MM.1S (cell line): ENCODE results near the gene ZMIZ1.

Source experiments
- DNase-seq: peaks from one replicate; pipeline ENCODE4 v3.0.0-alpha.2; 2015
- H2AFZ ChIP-seq: fragments of 300-600 bp; sonication (generic); 2 replicates; pipeline ENCODE4 v1.6.0; 2016; ENCODE audit warnings: antibody characterized with exemption, low read length
- H3F3A ChIP-seq: fragments of 300-600 bp; sonication (generic); 2 replicates; pipeline ENCODE4 v1.6.1; 2016; ENCODE audit warnings: mild to moderate bottlenecking, antibody characterized with exemption, low read length, moderate library complexity, mixed read lengths; ENCODE audit not compliant: insufficient read depth
- H3K27ac ChIP-seq: fragments of 300-600 bp; sonication (generic); 2 replicates; pipeline ENCODE4 v1.5.1; 2016; ENCODE audit warnings: mild to moderate bottlenecking, low read length
- H3K27me3 ChIP-seq: fragments of 300-600 bp; sonication (generic); replicated peaks from 2 replicates; pipeline ENCODE4 v1.6.0; 2016; ENCODE audit warnings: low read length; ENCODE audit not compliant: insufficient read depth
- H3K36me3 ChIP-seq: fragments of 300-600 bp; sonication (generic); replicated peaks from 2 replicates; pipeline ENCODE4 v1.6.1; 2016; ENCODE audit warnings: mild to moderate bottlenecking, low read length, mixed read lengths; ENCODE audit not compliant: insufficient read depth
- H3K4me1 ChIP-seq: fragments of 300-600 bp; sonication (generic); 2 replicates; pipeline ENCODE4 v1.6.1; 2016; ENCODE audit warnings: low read length, mixed read lengths
- H3K4me2 ChIP-seq: fragments of 300-600 bp; sonication (generic); 2 replicates; pipeline ENCODE4 v1.6.0; 2016; ENCODE audit warnings: low read depth, low read length
- H3K4me3 ChIP-seq: fragments of 300-600 bp; sonication (generic); 2 replicates; pipeline ENCODE4 v1.5.1; 2016; ENCODE audit warnings: low read length, mixed read lengths
- H3K79me2 ChIP-seq: fragments of 300-600 bp; sonication (generic); 2 replicates; pipeline ENCODE4 v1.6.1; 2016; ENCODE audit warnings: mixed run types, low read length, mixed read lengths
- H3K9ac ChIP-seq: fragments of 300-600 bp; sonication (generic); 2 replicates; pipeline ENCODE4 v1.6.1; 2016; ENCODE audit warnings: low read length, mixed read lengths
- H3K9me2 ChIP-seq: fragments of 300-600 bp; sonication (generic); replicated peaks from 2 replicates; pipeline ENCODE4 v1.6.1; 2016; ENCODE audit warnings: mild to moderate bottlenecking, low read length, mixed read lengths; ENCODE audit not compliant: insufficient read depth
- H3K9me3 ChIP-seq: fragments of 300-600 bp; sonication (generic); replicated peaks from 2 replicates; pipeline ENCODE4 v1.6.1; 2016; ENCODE audit warnings: mild to moderate bottlenecking, low read length, mixed read lengths; ENCODE audit not compliant: insufficient read depth
- H4K20me1 ChIP-seq: fragments of 300-600 bp; sonication (generic); 2 replicates; pipeline ENCODE4 v1.6.1; 2016; ENCODE audit warnings: mild to moderate bottlenecking, low read length, moderate library complexity, mixed read lengths; ENCODE audit not compliant: insufficient read depth
- EZH2 ChIP-seq: fragments of 300-600 bp; sonication (generic); optimal IDR thresholded peaks from 2 replicates; pipeline ENCODE3; 2017; ENCODE audit warnings: low read depth, mild to moderate bottlenecking, antibody characterized with exemption, low read length, mixed read lengths
- EZH2phosphoT487 ChIP-seq: fragments of 300-600 bp; sonication (generic); IDR thresholded peaks from 2 replicates; pipeline ENCODE4 v1.6.1; 2018; ENCODE audit warnings: antibody characterized with exemption, low read length
- TF ChIP-seq, protein P1 (sequence below): fragments of 300-600 bp; sonication (generic); IDR thresholded peaks from 2 replicates; pipeline ENCODE4 v1.5.1; 2016; ENCODE audit warnings: antibody characterized with exemption, low read length, mixed read lengths

The ZMIZ1 gene

GRCh38 chr10:79310200-79310865 is 241.6 kb downstream of the ZMIZ1 start:
- no peaks in the 10 kb centered on the region for H3K9me2 ChIP-seq
- TF ChIP-seq EZH2phosphoT487 (no peak), EZH2 (no peak)
- TF ChIP-seq, protein P1, sequence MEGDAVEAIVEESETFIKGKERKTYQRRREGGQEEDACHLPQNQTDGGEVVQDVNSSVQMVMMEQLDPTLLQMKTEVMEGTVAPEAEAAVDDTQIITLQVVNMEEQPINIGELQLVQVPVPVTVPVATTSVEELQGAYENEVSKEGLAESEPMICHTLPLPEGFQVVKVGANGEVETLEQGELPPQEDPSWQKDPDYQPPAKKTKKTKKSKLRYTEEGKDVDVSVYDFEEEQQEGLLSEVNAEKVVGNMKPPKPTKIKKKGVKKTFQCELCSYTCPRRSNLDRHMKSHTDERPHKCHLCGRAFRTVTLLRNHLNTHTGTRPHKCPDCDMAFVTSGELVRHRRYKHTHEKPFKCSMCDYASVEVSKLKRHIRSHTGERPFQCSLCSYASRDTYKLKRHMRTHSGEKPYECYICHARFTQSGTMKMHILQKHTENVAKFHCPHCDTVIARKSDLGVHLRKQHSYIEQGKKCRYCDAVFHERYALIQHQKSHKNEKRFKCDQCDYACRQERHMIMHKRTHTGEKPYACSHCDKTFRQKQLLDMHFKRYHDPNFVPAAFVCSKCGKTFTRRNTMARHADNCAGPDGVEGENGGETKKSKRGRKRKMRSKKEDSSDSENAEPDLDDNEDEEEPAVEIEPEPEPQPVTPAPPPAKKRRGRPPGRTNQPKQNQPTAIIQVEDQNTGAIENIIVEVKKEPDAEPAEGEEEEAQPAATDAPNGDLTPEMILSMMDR: no peak
- no peak for DNase-seq
- H3K9ac ChIP-seq: no peak overlapping the region
- no peaks in the 10 kb centered on the region for H3K27me3 ChIP-seq
- no peaks in the 10 kb centered on the region for H3F3A ChIP-seq
- no peaks in the 10 kb centered on the region for H4K20me1 ChIP-seq
- H3K4me1 ChIP-seq: peaks cover 1% of the 10 kb centered on the region; the same call in 1 of the 2 replicates
- no peaks in the 10 kb centered on the region for H3K36me3 ChIP-seq
- H3K4me2 ChIP-seq: no peak overlapping the region
- H2AFZ ChIP-seq: no peak overlapping the region
- H3K4me3 ChIP-seq: no peak overlapping the region
- no peaks in the 10 kb centered on the region for H3K9me3 ChIP-seq
- H3K79me2 ChIP-seq: no peaks in the 10 kb centered on the region
- H3K27ac ChIP-seq: no peak overlapping the region

GRCh38 chr10:79310911-79311573 is 242.3 kb downstream of the ZMIZ1 start:
- no peaks in the 10 kb centered on the region for H3K27me3 ChIP-seq
- H3K9me3 ChIP-seq: no peaks in the 10 kb centered on the region
- DNase-seq: no peak
- H3K36me3 ChIP-seq: no peaks in the 10 kb centered on the region
- peaks cover 8% of the 10 kb centered on the region for H3K4me1 ChIP-seq
- no peak for TF ChIP-seq EZH2phosphoT487
- TF ChIP-seq EZH2: no peak
- TF ChIP-seq, protein P1: no peak
- H3F3A ChIP-seq: peaks cover 4% of the 10 kb centered on the region; the same call in 1 of the 2 replicates
- no peaks in the 10 kb centered on the region for H4K20me1 ChIP-seq
- H2AFZ ChIP-seq: no peak overlapping the region
- H3K27ac ChIP-seq: no peak overlapping the region
- no peaks in the 10 kb centered on the region for H3K9me2 ChIP-seq
- H3K4me2 ChIP-seq: no peak overlapping the region
- H3K9ac ChIP-seq: no peak overlapping the region
- H3K79me2 ChIP-seq: no peaks in the 10 kb centered on the region
- H3K4me3 ChIP-seq: no peak overlapping the region

GRCh38 chr10:79311581-79312407 is 243.0 kb downstream of the ZMIZ1 start:
- Histone ChIP-seq H3K9me2 (no peaks in the 10 kb centered on the region), H2AFZ (no peak overlapping the region), H3K27me3 (no peaks in the 10 kb centered on the region), H3K9ac (no peak overlapping the region), H3K36me3 (no peaks in the 10 kb centered on the region), H3F3A (peaks cover 11% of the 10 kb centered on the region), H3K27ac (no peak overlapping the region), H4K20me1 (no peaks in the 10 kb centered on the region), H3K9me3 (no peaks in the 10 kb centered on the region), H3K4me2 (no peak overlapping the region), H3K4me3 (no peak overlapping the region), H3K79me2 (no peaks in the 10 kb centered on the region), H3K4me1 (peaks cover 16% of the 10 kb centered on the region)
- TF ChIP-seq EZH2phosphoT487: no peak
- TF ChIP-seq, protein P1: no peak
- TF ChIP-seq EZH2: no peak
- DNase-seq: no peak
